Endothelial cell of umbilical vein (primary cell): ENCODE data around the gene SYNGR4. TPM values are rescaled to one million over a fixed set of nuclear protein-coding genes. Genes with fewer than 3 reads are reported as not detected.
A peak's percentile ranks its signal among the peaks of the same experiment; 100 is the strongest.

ENCODE experiments used
- BruUV-seq: library from RNA; stranded (reverse); fragments of 400-500 nt; replicated peaks from 2 replicates; lab custom pipeline; 2021; lab: Mats Ljungman, UMichigan
- CTCF ChIA-PET: fragments of 300-600, 350-600 bp; sonication (Branson Sonifier 250); formaldehyde crosslinking; loops from one replicate; lab custom pipeline; 2021; ENCODE audit warnings: antibody characterized with exemption, inconsistent platforms; lab: Charles Lee
- POLR2A ChIA-PET: fragments of 300-600, 350-600 bp; sonication (Branson Sonifier 250); formaldehyde crosslinking; loops from one replicate; lab custom pipeline; 2021; ENCODE audit warnings: antibody characterized with exemption, inconsistent platforms; lab: Charles Lee
- DNase-seq: peaks from one replicate; pipeline ENCODE4 v3.0.0-alpha.2; 2011; ENCODE audit warnings: low read depth, low spot score
- FAIRE-seq: peaks from 2 replicates; lab custom pipeline; 2011; peaks lifted over from hg19 to GRCh38; lab: Jason Lieb, UNC
- H2AFZ ChIP-seq: 2 replicates; pipeline ENCODE4 v1.6.0; 2012; ENCODE audit warnings: low read depth, low read length, control low read depth, inconsistent platforms
- H3K27ac ChIP-seq: 2 replicates; pipeline ENCODE4 v1.5.1; 2011; ENCODE audit warnings: low read depth, mild to moderate bottlenecking, control low read depth, low read length, moderate library complexity; ENCODE audit not compliant: insufficient read depth
- H3K27me3 ChIP-seq, 2 experiments: 2 replicates each; pipeline versions ENCODE4 v1.6.0 to v1.6.1; 2011; ENCODE audit warnings: low read length in 2 of 2, mixed read lengths in 1 of 2; ENCODE audit not compliant: control insufficient read depth in 2 of 2, insufficient read depth in 2 of 2
- H3K36me3 ChIP-seq, 2 experiments: 2 replicates in 1 of 2; 3 replicates in 1 of 2; pipeline ENCODE4 v1.5.1; 2011; ENCODE audit warnings: low read length in 2 of 2, mild to moderate bottlenecking in 1 of 2, moderate library complexity in 1 of 2; ENCODE audit not compliant: control insufficient read depth in 2 of 2, insufficient read depth in 2 of 2; ENCODE audit errors: extremely low read depth in 1 of 2
- H3K4me1 ChIP-seq: 3 replicates; pipeline ENCODE4 v1.5.1; 2011; ENCODE audit warnings: mild to moderate bottlenecking, low read length; ENCODE audit not compliant: control insufficient read depth, insufficient read depth; ENCODE audit errors: extremely low read depth
- H3K4me2 ChIP-seq: 2 replicates; pipeline ENCODE4 v1.6.1; 2011; ENCODE audit warnings: low read length, control low read depth, mixed read lengths; ENCODE audit not compliant: insufficient read depth
- H3K4me3 ChIP-seq, 3 experiments: fragments of 200-600 bp in 1 of 3; sonication (generic), shearing (Covaris generic) in 1 of 3; replicated peaks in 1 of 3; 2 replicates each; pipeline ENCODE4 v1.5.1; 2011 to 2016; ENCODE audit warnings: control low read depth in 3 of 3, low read length in 3 of 3, mild to moderate bottlenecking in 2 of 3, inconsistent platforms in 1 of 3, low read depth in 1 of 3, moderate library complexity in 1 of 3; ENCODE audit not compliant: insufficient read depth in 1 of 3
- H3K79me2 ChIP-seq: 2 replicates; pipeline ENCODE4 v1.6.0; 2012; ENCODE audit warnings: low read length, inconsistent platforms; ENCODE audit not compliant: control insufficient read depth, insufficient read depth
- H3K9ac ChIP-seq: replicated peaks from 2 replicates; pipeline ENCODE3; 2011; ENCODE audit warnings: low read length, control low read depth; ENCODE audit not compliant: insufficient read depth; ENCODE audit errors: extremely low read depth
- H3K9me1 ChIP-seq: replicated peaks from 3 replicates; pipeline ENCODE4 v1.6.0; 2011; ENCODE audit warnings: mild to moderate bottlenecking, low read length; ENCODE audit not compliant: control insufficient read depth, insufficient read depth; ENCODE audit errors: extremely low read depth
- H3K9me3 ChIP-seq: replicated peaks from 2 replicates; pipeline ENCODE4 v1.5.1; 2012; ENCODE audit warnings: low read length, inconsistent platforms; ENCODE audit not compliant: control insufficient read depth, insufficient read depth
- H4K20me1 ChIP-seq: replicated peaks from 2 replicates; pipeline ENCODE3; 2011; ENCODE audit warnings: mild to moderate bottlenecking, low read length; ENCODE audit not compliant: control insufficient read depth, insufficient read depth; ENCODE audit errors: extremely low read depth
- EZH2 ChIP-seq: IDR thresholded peaks from 2 replicates; pipeline ENCODE4 v1.6.1; 2012; ENCODE audit warnings: borderline replicate concordance, low read depth, mild to moderate bottlenecking, moderate library complexity, low read length, inconsistent platforms; ENCODE audit not compliant: severe bottlenecking
- JUN ChIP-seq: IDR thresholded peaks from 2 replicates; pipeline ENCODE4 v1.6.1; 2011; ENCODE audit warnings: borderline replicate concordance, low read depth; ENCODE audit not compliant: insufficient read length, insufficient read depth
- MAX ChIP-seq: IDR thresholded peaks from 2 replicates; pipeline ENCODE4 v1.6.1; 2011; ENCODE audit not compliant: insufficient read depth, insufficient read length
- POLR2A ChIP-seq: IDR thresholded peaks from 2 replicates; pipeline ENCODE4 v1.6.1; 2012; ENCODE audit warnings: low read depth, mild to moderate bottlenecking, control low read depth, low read length
- POLR2AphosphoS5 ChIP-seq: IDR thresholded peaks from 2 replicates; pipeline ENCODE4 v1.6.1; 2012; ENCODE audit warnings: low read depth, mild to moderate bottlenecking, control low read depth, low read length, moderate library complexity; ENCODE audit not compliant: insufficient read depth
- dilution Hi-C: fragments of 300-500 bp; cut with MboI; formaldehyde crosslinking; loops from one replicate; pipeline ENCODE4 v1.15.0; 2019; ENCODE audit warnings: low sequenced_read_pairs; ENCODE audit not compliant: extremely low pct_ligation_motif_present
- intact Hi-C: fragments of 100-400 bp; cut with micrococcal nuclease; formaldehyde crosslinking; loops from one replicate; pipeline ENCODE4 v1.10.0; 2022
- polyA plus RNA-seq, 4 experiments: library from polyadenylated mRNA; depleted of rRNA in 3 of 4; stranded (reverse) in 3 of 4; unstranded in 1 of 4; fragments of >200 nt; gene quantifications; 2 replicates each; pipeline versions ENCODE4 v1.2.1 to v1.2.3, GENCODE V29; 2011 to 2012; ENCODE audit warnings: missing spikeins in 1 of 4
- total RNA-seq: library from RNA; stranded (reverse); gene quantifications from 2 replicates; pipeline ENCODE4 v1.2.3, GENCODE V29; 2021

The SYNGR4 gene
- total and polyA plus RNA-seq, 2 donors (not counting 3 experiments of a cell fraction or from before 2014, with no cell fraction given), result not detected

- no peak overlapping the region for H3K4me2 ChIP-seq
- no peak overlapping the region for H3K27ac ChIP-seq
- no peaks in the 10 kb centered on the region for H4K20me1 ChIP-seq
- peaks cover 12% of the 10 kb centered on the region for H3K79me2 ChIP-seq
- no peaks in the 10 kb centered on the region for H3K9me3 ChIP-seq
- dilution Hi-C loops, result no loop called here
- ChIA-PET POLR2A (no interaction called here), CTCF (interaction anchor here (1.0 to 1.4 kb wide), 2 partner anchors 50 to 81 kb away, joined by 4 to 6 read pairs; no protein-coding TSS in a partner anchor)
- H3K4me3 ChIP-seq, result no peak overlapping the region
- TF ChIP-seq EZH2 (peak; percentile 41), MAX (no peak)
- DNase-seq (no peak), FAIRE-seq (no peak)
- H3K4me1 ChIP-seq, result peaks cover 12% of the 10 kb centered on the region
- no peak overlapping the region for H3K9ac ChIP-seq
- no TSS peak for BruUV-seq
- intact Hi-C loops, result loop anchor here (5.0 kb wide), 1 partner anchor 87 kb away; no protein-coding TSS in a partner anchor
- no peak overlapping the region for H2AFZ ChIP-seq
- no peaks in the 10 kb centered on the region for H3K36me3 ChIP-seq
- H3K9me1 ChIP-seq, result no peaks in the 10 kb centered on the region
- H3K27me3 ChIP-seq, result peaks cover 21 to 33% of the 10 kb centered on the region in 2 experiments
These were observed 30.9 kb downstream of the SYNGR4 start for GRCh38 chr19:48395170-48395455.

GRCh38 chr19:48395499-48395898, 31.3 kb downstream of the SYNGR4 start:
- H3K79me2 ChIP-seq, result peaks cover 8% of the 10 kb centered on the region
- no TSS peak for BruUV-seq
- no peak overlapping the region for H3K4me2 ChIP-seq
- FAIRE-seq (no peak), DNase-seq (no peak)
- peaks cover 10% of the 10 kb centered on the region for H3K4me1 ChIP-seq
- H2AFZ ChIP-seq, result no peak overlapping the region
- H3K36me3 ChIP-seq, result no peaks in the 10 kb centered on the region
- dilution Hi-C loops, result no loop called here
- H3K9ac ChIP-seq, result no peak overlapping the region
- TF ChIP-seq POLR2AphosphoS5, result no peak
- TF ChIP-seq POLR2A, result no peak
- no peak for TF ChIP-seq JUN
- no peaks in the 10 kb centered on the region for H3K9me3 ChIP-seq
- peaks cover 21 to 33% of the 10 kb centered on the region in 2 experiments for H3K27me3 ChIP-seq
- ChIA-PET CTCF (interaction anchor here (1.0 to 1.4 kb wide), 2 partner anchors 50 to 81 kb away, joined by 4 to 6 read pairs; no protein-coding TSS in a partner anchor), POLR2A (no interaction called here)
- H3K9me1 ChIP-seq, result no peaks in the 10 kb centered on the region
- no peak overlapping the region for H3K4me3 ChIP-seq
- H3K27ac ChIP-seq, result no peak overlapping the region
- intact Hi-C loops, result loop anchor here (5.0 kb wide), 1 partner anchor 87 kb away; no protein-coding TSS in a partner anchor
- no peaks in the 10 kb centered on the region for H4K20me1 ChIP-seq
